ENCODE measurements around the gene TET3.

DNA sequence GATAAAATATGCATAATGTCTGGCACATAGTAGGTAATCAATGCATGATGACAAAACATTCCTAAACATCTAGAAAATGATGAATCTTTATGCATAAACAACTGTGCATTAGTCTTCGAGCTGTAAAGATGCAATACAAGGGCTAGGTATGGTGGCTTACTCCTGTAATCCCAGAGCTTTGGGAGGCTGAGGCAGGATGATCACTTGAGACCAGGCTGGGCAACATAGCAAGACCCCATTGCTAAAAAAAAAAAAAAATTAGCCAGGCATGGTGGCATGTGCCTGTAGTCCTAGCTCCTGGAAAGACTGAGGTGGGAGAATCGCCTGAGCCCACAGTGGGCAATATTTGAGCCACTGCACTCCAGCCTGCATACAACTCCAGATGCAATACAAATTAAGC is 5.3 kb downstream of the TET3 start:
- TF ChIP-seq CTCF (IDR thresholded peaks at IDR 0.05; ENCODE audit: poor library complexity, severe bottlenecking) (no peak), EP300 (conservative IDR thresholded peaks at IDR 0.05; ENCODE audit: poor library complexity, severe bottlenecking) (no peak), EZH2 (IDR thresholded peaks at IDR 0.05; ENCODE audit: borderline replicate concordance, insufficient read depth, low read length, poor library complexity, severe bottlenecking) (no peak), TAF1 (IDR thresholded peaks at IDR 0.05; ENCODE audit: low read depth) (no peak), POLR2AphosphoS5 (IDR thresholded peaks at IDR 0.05) (no peak)
- TF ChIP-seq, protein P1, sequence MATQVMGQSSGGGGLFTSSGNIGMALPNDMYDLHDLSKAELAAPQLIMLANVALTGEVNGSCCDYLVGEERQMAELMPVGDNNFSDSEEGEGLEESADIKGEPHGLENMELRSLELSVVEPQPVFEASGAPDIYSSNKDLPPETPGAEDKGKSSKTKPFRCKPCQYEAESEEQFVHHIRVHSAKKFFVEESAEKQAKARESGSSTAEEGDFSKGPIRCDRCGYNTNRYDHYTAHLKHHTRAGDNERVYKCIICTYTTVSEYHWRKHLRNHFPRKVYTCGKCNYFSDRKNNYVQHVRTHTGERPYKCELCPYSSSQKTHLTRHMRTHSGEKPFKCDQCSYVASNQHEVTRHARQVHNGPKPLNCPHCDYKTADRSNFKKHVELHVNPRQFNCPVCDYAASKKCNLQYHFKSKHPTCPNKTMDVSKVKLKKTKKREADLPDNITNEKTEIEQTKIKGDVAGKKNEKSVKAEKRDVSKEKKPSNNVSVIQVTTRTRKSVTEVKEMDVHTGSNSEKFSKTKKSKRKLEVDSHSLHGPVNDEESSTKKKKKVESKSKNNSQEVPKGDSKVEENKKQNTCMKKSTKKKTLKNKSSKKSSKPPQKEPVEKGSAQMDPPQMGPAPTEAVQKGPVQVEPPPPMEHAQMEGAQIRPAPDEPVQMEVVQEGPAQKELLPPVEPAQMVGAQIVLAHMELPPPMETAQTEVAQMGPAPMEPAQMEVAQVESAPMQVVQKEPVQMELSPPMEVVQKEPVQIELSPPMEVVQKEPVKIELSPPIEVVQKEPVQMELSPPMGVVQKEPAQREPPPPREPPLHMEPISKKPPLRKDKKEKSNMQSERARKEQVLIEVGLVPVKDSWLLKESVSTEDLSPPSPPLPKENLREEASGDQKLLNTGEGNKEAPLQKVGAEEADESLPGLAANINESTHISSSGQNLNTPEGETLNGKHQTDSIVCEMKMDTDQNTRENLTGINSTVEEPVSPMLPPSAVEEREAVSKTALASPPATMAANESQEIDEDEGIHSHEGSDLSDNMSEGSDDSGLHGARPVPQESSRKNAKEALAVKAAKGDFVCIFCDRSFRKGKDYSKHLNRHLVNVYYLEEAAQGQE (IDR thresholded peaks at IDR 0.05; ENCODE audit: borderline replicate concordance), result no peak
